Measurements from ENCODE around the gene NBAS. TPM values are rescaled to one million over a fixed set of nuclear protein-coding genes. Genes with fewer than 3 reads are reported as not detected.

Gene NBAS
- polyA plus RNA-seq, 1 of the 3 experiments (the other 2 are of a cell fraction), result 12.0 TPM

GRCh38 chr2:15588329-15588919 lies 27.3 kb upstream of the NBAS start:
- no peak overlapping the region for H3K9ac ChIP-seq
- peaks cover 6 to 11% of the 10 kb centered on the region in 2 experiments; a peak in 3 of 4 replicates for H3K4me1 ChIP-seq (ENCODE audit: control insufficient read depth in 1 of 2, insufficient read depth in 2 of 2, low read depth in 1 of 2, low read length in 1 of 2)
- CTCF ChIA-PET, result interaction anchor here (0.7 to 9.4 kb wide), 14 partner anchors 8 to 697 kb away, joined by 3 to 98 read pairs (median 3); partner anchors contain the start of gene NBAS
- H3K27me3 ChIP-seq (ENCODE audit: insufficient read depth), result no peaks in the 10 kb centered on the region
- peaks cover 7% of the 10 kb centered on the region for H4K20me1 ChIP-seq (ENCODE audit: insufficient read depth)
- H3K4me3 ChIP-seq (ENCODE audit: low read depth in 2 of 2, low read length in 1 of 2), result no peak overlapping the region; a peak in 1 of 4 replicates
- WGBS (ENCODE audit: low lambda C conversion rate), result 61% methylated on average over 4 of the region's 4 CpGs
- H3K9me3 ChIP-seq, result no peaks in the 10 kb centered on the region
- H3F3A ChIP-seq (replicated peaks; ENCODE audit: insufficient read depth), result peaks cover 7% of the 10 kb centered on the region
- H2AFZ ChIP-seq (ENCODE audit: low read depth), result no peak overlapping the region
- peak; percentile 78 for DNase-seq
- POLR2A ChIA-PET, result interaction anchor here (0.7 kb wide), 1 partner anchor 11 kb away, joined by 3 read pairs; no protein-coding TSS in a partner anchor
- H3K9me2 ChIP-seq, result no peaks in the 10 kb centered on the region
- no peak overlapping the region for H3K27ac ChIP-seq (ENCODE audit: low read depth in 2 of 2, low read length in 1 of 2)
- H3K36me3 ChIP-seq (replicated peaks in 1 of 2; ENCODE audit: control insufficient read depth in 1 of 2, insufficient read depth in 2 of 2, low read length in 1 of 2), result no peaks in the 10 kb centered on the region
- peaks cover 16% of the 10 kb centered on the region for H3K79me2 ChIP-seq (ENCODE audit: insufficient read depth)
- TF ChIP-seq RCOR1 (IDR thresholded peaks at IDR 0.05; ENCODE audit: low read length) (0 out of 2 replicates have a peak, but pooled peaks have one; percentile 12), NFIC (IDR thresholded peaks at IDR 0.05; ENCODE audit: borderline replicate concordance) (peak; percentile 54; the same call in 1 of the 2 replicates), NRF1 (IDR thresholded peaks at IDR 0.05; ENCODE audit: low read depth, low read length) (0 out of 2 replicates have a peak, but pooled peaks have one; percentile 15), FOSL2 (IDR thresholded peaks at IDR 0.05; ENCODE audit: borderline replicate concordance, low read depth) (no peak), RAD21 (IDR thresholded peaks at IDR 0.05; ENCODE audit: low read length) (peak; percentile 92), SMC3 (IDR thresholded peaks at IDR 0.05; ENCODE audit: low read depth, low read length) (peak; percentile 78), CTCF (IDR thresholded peaks at IDR 0.05) (peak; percentile 82), RFX5 (IDR thresholded peaks at IDR 0.05; ENCODE audit: low read length) (0 out of 2 replicates have a peak, but pooled peaks have one; percentile 53), MEF2A (IDR thresholded peaks at IDR 0.05; ENCODE audit: borderline replicate concordance, low read depth) (no peak), SIN3A (IDR thresholded peaks at IDR 0.05; ENCODE audit: borderline replicate concordance, low read depth, low read length) (no peak), REST (IDR thresholded peaks at IDR 0.05; ENCODE audit: low read depth, low read length) (no peak)
- H3K4me2 ChIP-seq, result no peak overlapping the region

Measured in SK-N-SH (cell line).